ENCODE measurements around the gene MYL11. TPM values are rescaled to one million over a fixed set of nuclear protein-coding genes. Genes with fewer than 3 reads are reported as not detected.
A peak's percentile ranks its signal among the peaks of the same experiment; 100 is the strongest.

MYL11 gene
- polyA plus RNA-seq, 1 donor from 2014 or later = not detected

DNA sequence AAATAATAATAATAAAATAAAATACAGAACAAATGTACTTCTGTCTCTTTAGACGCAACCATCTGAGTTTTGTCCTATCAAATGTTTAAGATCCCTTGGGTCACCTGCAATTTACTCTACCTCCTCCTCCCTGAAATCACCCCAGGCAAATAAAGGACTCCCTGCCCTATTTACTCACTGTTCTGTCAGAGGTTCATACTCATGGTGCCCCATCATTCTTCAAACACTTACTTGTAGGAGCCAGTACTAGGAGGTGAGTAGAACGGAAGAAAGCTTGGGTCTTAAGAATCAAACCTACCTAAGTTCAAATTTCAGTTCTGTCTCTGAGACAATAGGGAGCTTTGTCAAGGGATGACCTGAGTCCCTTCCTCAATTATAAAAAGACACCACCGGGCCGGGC, 8.1 kb upstream of the MYL11 start:
- no peak overlapping the region for H3K9ac ChIP-seq (ENCODE audit: low read length)
- peaks cover 24% of the 10 kb centered on the region for H4K20me1 ChIP-seq (ENCODE audit: insufficient read depth)
- peak overlapping the region; percentile 97 for H3K4me3 ChIP-seq (ENCODE audit: low read length)
- H3K79me2 ChIP-seq (replicated peaks; ENCODE audit: insufficient read depth, low read length) = peaks cover 46% of the 10 kb centered on the region
- TF ChIP-seq MXI1 (conservative IDR thresholded peaks at IDR 0.05; ENCODE audit: poor library complexity, severe bottlenecking) = no peak
- TF ChIP-seq, protein P1, sequence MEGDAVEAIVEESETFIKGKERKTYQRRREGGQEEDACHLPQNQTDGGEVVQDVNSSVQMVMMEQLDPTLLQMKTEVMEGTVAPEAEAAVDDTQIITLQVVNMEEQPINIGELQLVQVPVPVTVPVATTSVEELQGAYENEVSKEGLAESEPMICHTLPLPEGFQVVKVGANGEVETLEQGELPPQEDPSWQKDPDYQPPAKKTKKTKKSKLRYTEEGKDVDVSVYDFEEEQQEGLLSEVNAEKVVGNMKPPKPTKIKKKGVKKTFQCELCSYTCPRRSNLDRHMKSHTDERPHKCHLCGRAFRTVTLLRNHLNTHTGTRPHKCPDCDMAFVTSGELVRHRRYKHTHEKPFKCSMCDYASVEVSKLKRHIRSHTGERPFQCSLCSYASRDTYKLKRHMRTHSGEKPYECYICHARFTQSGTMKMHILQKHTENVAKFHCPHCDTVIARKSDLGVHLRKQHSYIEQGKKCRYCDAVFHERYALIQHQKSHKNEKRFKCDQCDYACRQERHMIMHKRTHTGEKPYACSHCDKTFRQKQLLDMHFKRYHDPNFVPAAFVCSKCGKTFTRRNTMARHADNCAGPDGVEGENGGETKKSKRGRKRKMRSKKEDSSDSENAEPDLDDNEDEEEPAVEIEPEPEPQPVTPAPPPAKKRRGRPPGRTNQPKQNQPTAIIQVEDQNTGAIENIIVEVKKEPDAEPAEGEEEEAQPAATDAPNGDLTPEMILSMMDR (IDR thresholded peaks at IDR 0.05; ENCODE audit: poor library complexity, severe bottlenecking) = no peak
- TF ChIP-seq EZH2 (IDR thresholded peaks at IDR 0.05; ENCODE audit: borderline replicate concordance, insufficient read depth, low read length, poor library complexity, severe bottlenecking) = no peak
- no peak for TF ChIP-seq TAF1 (IDR thresholded peaks at IDR 0.05; ENCODE audit: low read depth)
- TF ChIP-seq RAD21 (conservative IDR thresholded peaks at IDR 0.05) = no peak
- TF ChIP-seq, protein P2, sequence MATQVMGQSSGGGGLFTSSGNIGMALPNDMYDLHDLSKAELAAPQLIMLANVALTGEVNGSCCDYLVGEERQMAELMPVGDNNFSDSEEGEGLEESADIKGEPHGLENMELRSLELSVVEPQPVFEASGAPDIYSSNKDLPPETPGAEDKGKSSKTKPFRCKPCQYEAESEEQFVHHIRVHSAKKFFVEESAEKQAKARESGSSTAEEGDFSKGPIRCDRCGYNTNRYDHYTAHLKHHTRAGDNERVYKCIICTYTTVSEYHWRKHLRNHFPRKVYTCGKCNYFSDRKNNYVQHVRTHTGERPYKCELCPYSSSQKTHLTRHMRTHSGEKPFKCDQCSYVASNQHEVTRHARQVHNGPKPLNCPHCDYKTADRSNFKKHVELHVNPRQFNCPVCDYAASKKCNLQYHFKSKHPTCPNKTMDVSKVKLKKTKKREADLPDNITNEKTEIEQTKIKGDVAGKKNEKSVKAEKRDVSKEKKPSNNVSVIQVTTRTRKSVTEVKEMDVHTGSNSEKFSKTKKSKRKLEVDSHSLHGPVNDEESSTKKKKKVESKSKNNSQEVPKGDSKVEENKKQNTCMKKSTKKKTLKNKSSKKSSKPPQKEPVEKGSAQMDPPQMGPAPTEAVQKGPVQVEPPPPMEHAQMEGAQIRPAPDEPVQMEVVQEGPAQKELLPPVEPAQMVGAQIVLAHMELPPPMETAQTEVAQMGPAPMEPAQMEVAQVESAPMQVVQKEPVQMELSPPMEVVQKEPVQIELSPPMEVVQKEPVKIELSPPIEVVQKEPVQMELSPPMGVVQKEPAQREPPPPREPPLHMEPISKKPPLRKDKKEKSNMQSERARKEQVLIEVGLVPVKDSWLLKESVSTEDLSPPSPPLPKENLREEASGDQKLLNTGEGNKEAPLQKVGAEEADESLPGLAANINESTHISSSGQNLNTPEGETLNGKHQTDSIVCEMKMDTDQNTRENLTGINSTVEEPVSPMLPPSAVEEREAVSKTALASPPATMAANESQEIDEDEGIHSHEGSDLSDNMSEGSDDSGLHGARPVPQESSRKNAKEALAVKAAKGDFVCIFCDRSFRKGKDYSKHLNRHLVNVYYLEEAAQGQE (IDR thresholded peaks at IDR 0.05; ENCODE audit: borderline replicate concordance) = no peak
- TF ChIP-seq EP300 (conservative IDR thresholded peaks at IDR 0.05; ENCODE audit: poor library complexity, severe bottlenecking) = no peak
- no peak for TF ChIP-seq SMC3 (conservative IDR thresholded peaks at IDR 0.05; ENCODE audit: poor library complexity)
- no peak for TF ChIP-seq POLR2AphosphoS5 (IDR thresholded peaks at IDR 0.05)
- H3K27me3 ChIP-seq (ENCODE audit: insufficient read depth, low read depth, low read length) = no peaks in the 10 kb centered on the region
- H3K9me3 ChIP-seq (ENCODE audit: low read length) = no peaks in the 10 kb centered on the region
- no peaks in the 10 kb centered on the region for H3K9me2 ChIP-seq (ENCODE audit: insufficient read depth, low read length)
- no peaks in the 10 kb centered on the region for H3F3A ChIP-seq (ENCODE audit: insufficient read depth, low read length, poor library complexity, severe bottlenecking)
- H3K36me3 ChIP-seq (ENCODE audit: insufficient read depth, low read length) = no peaks in the 10 kb centered on the region
- H2AFZ ChIP-seq (ENCODE audit: low read depth, low read length) = no peak overlapping the region
- no peak overlapping the region for H3K27ac ChIP-seq (ENCODE audit: low read length)
- peak overlapping the region; percentile 13 for H3K4me2 ChIP-seq (ENCODE audit: low read length)

DNA sequence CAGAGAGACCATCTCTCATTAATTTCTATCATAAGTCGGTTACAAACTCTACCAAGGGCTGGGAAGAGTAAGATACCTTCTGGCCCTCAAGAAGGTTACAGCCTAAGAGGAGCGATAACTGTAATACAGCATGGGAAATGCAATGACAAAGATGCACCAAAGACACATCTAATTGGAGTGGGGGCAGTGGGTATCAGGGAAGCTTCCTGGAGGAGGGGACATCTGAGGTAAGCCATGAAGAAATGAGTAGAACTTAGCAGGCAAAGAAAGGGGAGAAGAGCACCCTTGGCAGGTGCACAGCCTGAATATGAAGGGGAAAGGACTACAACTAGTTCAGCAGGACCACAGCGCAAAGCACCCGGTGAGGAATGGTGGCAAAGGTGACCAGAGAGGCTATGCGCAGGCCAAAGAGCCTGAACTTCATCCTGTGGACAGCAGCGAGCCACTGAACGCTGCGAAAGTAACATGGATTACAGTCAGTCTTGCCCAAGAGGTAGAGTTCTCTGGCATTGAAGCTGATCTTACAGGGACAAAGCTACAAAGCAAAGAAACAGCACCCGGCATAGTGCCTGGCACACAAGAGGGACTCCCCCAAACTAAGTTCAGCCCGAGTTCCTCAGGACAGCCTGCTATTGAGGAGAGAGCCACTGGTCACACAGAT, 7.1 kb upstream of the MYL11 start:
- H3K9me2 ChIP-seq (ENCODE audit: insufficient read depth, low read length) = no peaks in the 10 kb centered on the region
- peak overlapping the region; percentile 97 for H3K4me3 ChIP-seq (ENCODE audit: low read length)
- H3K4me2 ChIP-seq (ENCODE audit: low read length) = peak overlapping the region; percentile 98
- H3K36me3 ChIP-seq (ENCODE audit: insufficient read depth, low read length) = no peaks in the 10 kb centered on the region
- no peak overlapping the region for H3K27ac ChIP-seq (ENCODE audit: low read length)
- H3K9ac ChIP-seq (ENCODE audit: low read length) = peak overlapping the region; percentile 85
- H4K20me1 ChIP-seq (ENCODE audit: insufficient read depth) = peaks cover 24% of the 10 kb centered on the region
- no peaks in the 10 kb centered on the region for H3F3A ChIP-seq (ENCODE audit: insufficient read depth, low read length, poor library complexity, severe bottlenecking)
- H3K27me3 ChIP-seq (ENCODE audit: insufficient read depth, low read depth, low read length) = no peaks in the 10 kb centered on the region
- no peak overlapping the region for H2AFZ ChIP-seq (ENCODE audit: low read depth, low read length)
- TF ChIP-seq TAF1 (IDR thresholded peaks at IDR 0.05; ENCODE audit: low read depth) (no peak), EZH2 (IDR thresholded peaks at IDR 0.05; ENCODE audit: borderline replicate concordance, insufficient read depth, low read length, poor library complexity, severe bottlenecking) (no peak), POLR2AphosphoS5 (IDR thresholded peaks at IDR 0.05) (no peak), EP300 (conservative IDR thresholded peaks at IDR 0.05; ENCODE audit: poor library complexity, severe bottlenecking) (no peak), MXI1 (conservative IDR thresholded peaks at IDR 0.05; ENCODE audit: poor library complexity, severe bottlenecking) (no peak), SMC3 (conservative IDR thresholded peaks at IDR 0.05; ENCODE audit: poor library complexity) (no peak), RAD21 (conservative IDR thresholded peaks at IDR 0.05) (no peak)
- TF ChIP-seq, protein P2 (IDR thresholded peaks at IDR 0.05; ENCODE audit: borderline replicate concordance) = no peak
- TF ChIP-seq, protein P1 (IDR thresholded peaks at IDR 0.05; ENCODE audit: poor library complexity, severe bottlenecking) = no peak
- H3K9me3 ChIP-seq (ENCODE audit: low read length) = no peaks in the 10 kb centered on the region
- H3K79me2 ChIP-seq (replicated peaks; ENCODE audit: insufficient read depth, low read length) = peaks cover 46% of the 10 kb centered on the region
